Activated CD4-positive, alpha-beta T cell treated with anti-CD3 and anti-CD28 coated beads, Interleukin-2, amount 10 ng/mL, durations not matched to agents 24 days and 14 days (primary cell): ENCODE data around the gene ANKRD35. TPM values are rescaled to one million over a fixed set of nuclear protein-coding genes. Genes with fewer than 3 reads are reported as not detected.

Experiments used
- DNase-seq: peaks from one replicate; pipeline ENCODE4 v3.0.0; 2022
- H3K27ac Mint-ChIP-seq: one replicate; pipeline ENCODE4 v1.8.0; 2022; ENCODE audit warnings: mild to moderate bottlenecking, mixed read lengths
- H3K27me3 Mint-ChIP-seq: one replicate; pipeline ENCODE4 v1.8.0; 2022; ENCODE audit warnings: mixed read lengths
- H3K36me3 Mint-ChIP-seq: one replicate; pipeline ENCODE4 v1.8.0; 2022; ENCODE audit warnings: low read depth, mild to moderate bottlenecking, mixed read lengths
- H3K4me1 Mint-ChIP-seq: one replicate; pipeline ENCODE4 v1.8.0; 2021; ENCODE audit warnings: mixed read lengths
- H3K4me3 Mint-ChIP-seq: one replicate; pipeline ENCODE4 v1.8.0; 2022; ENCODE audit warnings: mild to moderate bottlenecking, moderate library complexity, mixed read lengths
- H3K9me3 Mint-ChIP-seq: one replicate; pipeline ENCODE4 v1.8.0; 2021; ENCODE audit warnings: mixed read lengths
- intact Hi-C: fragments of 100-400 bp; cut with micrococcal nuclease; formaldehyde crosslinking; loops from one replicate; pipeline ENCODE4 v1.15.1; 2023
- total RNA-seq: library from RNA; stranded (reverse); gene quantifications from 2 replicates; pipeline ENCODE4 v1.2.3, GENCODE V29; 2022

The ANKRD35 gene
- total RNA-seq, 1 donor from 2014 or later, result 0.40 TPM

DNA sequence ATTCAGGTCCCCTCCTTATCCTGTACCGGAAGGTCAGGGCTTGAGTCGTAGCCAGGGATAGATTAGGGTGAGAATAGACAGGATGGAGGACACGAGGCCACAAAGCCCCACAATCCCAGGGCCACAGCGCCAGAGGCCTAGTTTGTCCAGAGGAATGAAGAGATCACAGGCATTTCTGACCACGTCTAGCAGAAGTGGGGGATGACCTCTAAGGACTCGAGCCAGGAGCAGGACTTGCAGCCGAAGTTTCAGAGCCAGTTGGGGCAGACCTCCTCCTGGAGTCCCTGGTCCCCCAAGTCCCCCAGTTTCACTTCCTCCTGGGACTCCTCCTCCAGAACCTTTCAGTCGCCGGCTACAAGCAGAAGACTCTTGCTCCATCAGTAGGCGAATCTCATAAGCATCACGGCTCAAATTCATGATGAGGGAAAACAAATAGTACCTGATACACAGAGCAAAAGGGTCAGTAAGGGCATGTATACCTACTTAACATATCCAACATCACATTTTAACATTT lies 26.5 kb upstream of the ANKRD35 start:
- Mint-ChIP-seq H3K4me1 (peaks cover 19% of the 10 kb centered on the region), H3K36me3 (peaks cover 36% of the 10 kb centered on the region), H3K27me3 (no peaks in the 10 kb centered on the region), H3K9me3 (no peaks in the 10 kb centered on the region), H3K27ac (no peak overlapping the region), H3K4me3 (no peak overlapping the region)
- intact Hi-C loops, result no loop called here
- DNase-seq, result no peak

GRCh38 chr1:145908653-145909052 lies 23.0 kb upstream of the ANKRD35 start:
- no peak for DNase-seq
- Mint-ChIP-seq H3K27ac (no peak overlapping the region), H3K9me3 (no peaks in the 10 kb centered on the region), H3K27me3 (no peaks in the 10 kb centered on the region), H3K4me3 (no peak overlapping the region), H3K36me3 (peaks cover 22% of the 10 kb centered on the region), H3K4me1 (peaks cover 9% of the 10 kb centered on the region)
- intact Hi-C loops, result no loop called here

DNA sequence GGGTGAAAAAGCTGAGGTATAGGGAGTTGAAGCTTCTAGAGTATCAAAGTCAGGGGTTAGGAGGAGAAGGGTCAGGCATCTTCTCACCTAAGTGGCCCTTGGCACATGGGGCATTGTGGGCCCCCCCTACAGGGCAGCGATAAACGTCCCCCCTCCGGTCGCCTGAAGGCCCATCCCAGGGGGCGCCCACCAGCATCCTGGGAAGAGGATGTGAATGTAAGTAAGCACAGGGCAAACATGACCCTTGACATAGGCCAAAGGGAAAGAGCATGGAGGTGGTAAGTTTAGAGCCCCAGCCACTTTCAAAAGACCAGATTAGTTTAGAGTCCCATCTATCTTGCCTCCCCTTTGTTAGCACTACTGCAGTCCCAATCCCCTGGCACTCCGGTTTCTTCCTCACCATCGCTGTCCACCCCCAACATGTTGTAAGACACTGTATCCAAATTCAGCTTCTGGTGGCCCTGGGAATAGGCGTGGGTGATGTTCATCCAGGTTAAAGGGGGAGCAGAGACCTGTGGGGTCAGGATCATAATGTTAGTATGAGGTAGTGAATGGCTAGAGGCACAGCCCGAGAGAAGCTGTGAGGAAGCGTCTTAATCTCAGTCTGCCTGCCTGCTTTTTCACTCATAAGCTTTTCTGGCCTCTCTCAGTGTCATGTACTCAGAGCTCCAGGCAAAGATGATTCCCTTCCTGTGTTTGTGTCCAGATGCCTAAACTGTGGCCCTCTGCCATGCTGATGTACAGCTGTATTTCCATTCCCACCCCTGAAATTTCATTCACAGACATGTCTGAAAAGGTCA lies 21.5 kb upstream of the ANKRD35 start:
- no peaks in the 10 kb centered on the region for H3K9me3 Mint-ChIP-seq
- intact Hi-C loops, result no loop called here
- no peak for DNase-seq
- H3K27me3 Mint-ChIP-seq, result no peaks in the 10 kb centered on the region
- H3K4me1 Mint-ChIP-seq, result peaks cover 8% of the 10 kb centered on the region
- peaks cover 14% of the 10 kb centered on the region for H3K36me3 Mint-ChIP-seq
- H3K27ac Mint-ChIP-seq, result no peak overlapping the region
- H3K4me3 Mint-ChIP-seq, result no peak overlapping the region

DNA sequence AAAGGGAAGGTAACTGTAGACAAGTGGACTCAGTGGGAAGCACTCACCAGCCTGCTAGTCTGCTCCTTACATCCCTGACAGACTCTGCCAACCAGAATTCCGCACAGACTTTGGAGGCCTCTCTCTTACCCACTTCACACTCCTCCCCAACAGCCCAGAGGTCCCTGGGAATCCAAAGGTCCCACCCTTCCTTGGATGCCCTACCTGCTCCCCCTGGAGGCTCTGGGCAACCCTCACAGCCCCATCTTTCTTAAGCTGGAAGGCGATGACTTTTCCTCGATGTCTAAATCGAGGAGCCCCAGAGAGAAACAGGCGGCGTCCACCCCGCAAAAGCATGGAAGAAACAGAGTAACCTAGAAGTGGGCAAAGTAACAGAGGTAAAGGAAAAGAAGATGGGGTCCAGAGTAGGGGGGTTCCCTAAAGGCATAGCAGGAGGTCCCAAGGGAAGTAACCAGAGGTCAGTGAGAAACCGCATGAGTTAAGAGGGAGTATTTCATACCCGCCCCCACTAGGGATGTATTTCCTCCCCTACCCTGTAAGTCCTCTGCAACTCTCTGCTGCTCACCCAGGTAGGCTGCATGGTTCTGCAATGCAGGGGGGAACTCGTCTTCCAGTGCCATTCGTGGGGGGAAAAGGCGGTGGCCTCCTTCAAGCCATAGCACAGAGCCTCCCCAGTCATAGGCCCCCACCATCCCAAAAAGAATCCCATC lies 15.8 kb upstream of the ANKRD35 start:
- Mint-ChIP-seq H3K4me3 (no peak overlapping the region), H3K27ac (no peak overlapping the region), H3K27me3 (no peaks in the 10 kb centered on the region), H3K4me1 (no peaks in the 10 kb centered on the region), H3K36me3 (no peaks in the 10 kb centered on the region), H3K9me3 (no peaks in the 10 kb centered on the region)
- no peak for DNase-seq
- intact Hi-C loops, result no loop called here

GRCh38 chr1:145898756-145899155 lies 13.1 kb upstream of the ANKRD35 start:
- no peak for DNase-seq
- Mint-ChIP-seq H3K4me3 (no peak overlapping the region), H3K9me3 (no peaks in the 10 kb centered on the region), H3K36me3 (no peaks in the 10 kb centered on the region), H3K27me3 (no peaks in the 10 kb centered on the region), H3K27ac (no peak overlapping the region), H3K4me1 (no peaks in the 10 kb centered on the region)
- intact Hi-C loops, result no loop called here

- H3K27me3 Mint-ChIP-seq, result peaks cover 4% of the 10 kb centered on the region
- intact Hi-C loops, result no loop called here
- no peaks in the 10 kb centered on the region for H3K36me3 Mint-ChIP-seq
- DNase-seq, result no peak
- no peak overlapping the region for H3K4me3 Mint-ChIP-seq
- H3K4me1 Mint-ChIP-seq, result no peaks in the 10 kb centered on the region
- H3K27ac Mint-ChIP-seq, result no peak overlapping the region
- no peaks in the 10 kb centered on the region for H3K9me3 Mint-ChIP-seq
Measured at GRCh38 chr1:145897969-145898368, 12.3 kb upstream of the ANKRD35 start.

- H3K9me3 Mint-ChIP-seq, result no peaks in the 10 kb centered on the region
- peaks cover 4% of the 10 kb centered on the region for H3K27me3 Mint-ChIP-seq
- peaks cover 3% of the 10 kb centered on the region for H3K4me1 Mint-ChIP-seq
- H3K27ac Mint-ChIP-seq, result no peak overlapping the region
- intact Hi-C loops, result no loop called here
- no peaks in the 10 kb centered on the region for H3K36me3 Mint-ChIP-seq
- H3K4me3 Mint-ChIP-seq, result no peak overlapping the region
- DNase-seq, result no peak
Measured at GRCh38 chr1:145895471-145895870, 9.8 kb upstream of the ANKRD35 start.

DNA sequence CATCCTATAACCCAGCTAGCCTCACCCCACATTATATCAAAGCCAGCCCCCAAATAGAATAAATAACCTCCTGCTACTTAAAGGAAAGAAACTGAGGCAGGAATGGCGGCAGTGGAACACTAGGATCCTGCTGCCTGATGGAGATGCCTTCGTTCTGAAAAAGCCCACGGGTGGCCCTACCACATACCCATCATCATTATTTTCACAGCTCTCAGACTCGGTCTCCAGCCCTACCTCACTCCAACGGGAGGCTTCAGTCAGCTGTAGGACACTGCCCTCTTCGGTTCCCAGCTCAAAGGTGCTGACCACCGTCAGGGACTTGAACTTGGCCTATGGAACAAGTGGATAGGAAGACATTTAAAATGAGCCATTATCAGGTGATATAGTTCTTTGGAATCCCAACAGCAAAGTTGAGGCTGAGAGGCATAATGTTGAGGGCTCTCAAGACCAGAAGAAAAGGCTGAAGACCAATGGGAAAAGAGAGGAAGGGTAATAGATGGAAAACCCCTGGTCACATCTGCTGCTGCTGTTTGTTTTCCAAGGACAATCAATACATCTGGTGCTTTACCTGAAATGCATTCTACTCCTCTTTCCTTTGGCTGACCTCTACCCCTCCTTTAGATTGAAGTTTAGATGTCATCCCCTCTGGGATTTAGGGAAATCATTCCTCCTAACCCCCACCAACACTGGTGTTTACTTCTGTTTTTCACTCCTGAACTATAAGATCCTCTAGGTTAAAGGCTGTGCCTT lies 7.8 kb upstream of the ANKRD35 start:
- intact Hi-C loops, result no loop called here
- Mint-ChIP-seq H3K27ac (no peak overlapping the region), H3K36me3 (no peaks in the 10 kb centered on the region), H3K4me3 (no peak overlapping the region), H3K27me3 (peaks cover 4% of the 10 kb centered on the region), H3K9me3 (no peaks in the 10 kb centered on the region), H3K4me1 (peaks cover 3% of the 10 kb centered on the region)
- no peak for DNase-seq

GRCh38 chr1:145892486-145893087 lies 6.9 kb upstream of the ANKRD35 start:
- peaks cover 3% of the 10 kb centered on the region for H3K4me1 Mint-ChIP-seq

GRCh38 chr1:145891587-145892485 lies 6.2 kb upstream of the ANKRD35 start:
- Mint-ChIP-seq H3K36me3 (no peaks in the 10 kb centered on the region), H3K4me3 (no peak overlapping the region), H3K4me1 (peaks cover 4% of the 10 kb centered on the region), H3K27me3 (peaks cover 5% of the 10 kb centered on the region), H3K9me3 (no peaks in the 10 kb centered on the region), H3K27ac (no peak overlapping the region)
- peak; percentile 87 for DNase-seq
- intact Hi-C loops, result loop anchor here (2.0 kb wide), 2 partner anchors 19 to 121 kb away; partner anchors contain the start of gene ITGA10

More at GRCh38 chr1:145892486-145893087, 6.9 kb upstream of the ANKRD35 start:
- DNase-seq, result no peak
- Mint-ChIP-seq H3K4me3 (no peak overlapping the region), H3K9me3 (no peaks in the 10 kb centered on the region), H3K36me3 (no peaks in the 10 kb centered on the region), H3K27me3 (peaks cover 4% of the 10 kb centered on the region), H3K27ac (no peak overlapping the region)
- intact Hi-C loops, result no loop called here

DNA sequence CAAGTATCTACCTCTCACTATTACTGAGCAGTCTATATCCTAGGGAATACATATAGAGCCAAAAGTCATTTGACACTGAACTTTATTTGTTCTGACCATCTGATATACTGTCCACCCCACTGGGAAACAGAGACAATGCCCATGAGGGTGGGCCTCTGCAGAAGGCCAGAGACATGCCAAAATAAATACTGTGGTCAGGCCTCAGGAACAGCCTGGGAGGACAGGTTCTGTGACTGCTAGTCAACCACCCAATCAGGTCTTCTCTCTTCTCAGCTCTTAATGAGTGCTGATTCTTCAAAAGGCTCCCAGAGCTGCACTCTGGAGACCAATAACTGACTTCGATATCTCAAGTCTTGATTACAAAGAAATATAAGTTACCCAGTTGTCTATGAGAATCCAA lies 5.5 kb upstream of the ANKRD35 start:
- Mint-ChIP-seq H3K4me1 (peaks cover 8% of the 10 kb centered on the region), H3K9me3 (no peaks in the 10 kb centered on the region), H3K4me3 (no peak overlapping the region), H3K27ac (no peak overlapping the region), H3K27me3 (peaks cover 6% of the 10 kb centered on the region), H3K36me3 (no peaks in the 10 kb centered on the region)
- intact Hi-C loops, result loop anchor here (2.0 kb wide), 2 partner anchors 20 to 122 kb away; partner anchors contain the start of gene ITGA10
- no peak for DNase-seq

- H3K9me3 Mint-ChIP-seq, result no peaks in the 10 kb centered on the region
- H3K4me3 Mint-ChIP-seq, result no peak overlapping the region
- H3K36me3 Mint-ChIP-seq, result no peaks in the 10 kb centered on the region
- H3K4me1 Mint-ChIP-seq, result peaks cover 19% of the 10 kb centered on the region
- no peak for DNase-seq
- peaks cover 15% of the 10 kb centered on the region for H3K27me3 Mint-ChIP-seq
- no peak overlapping the region for H3K27ac Mint-ChIP-seq
- intact Hi-C loops, result loop anchor here (2.0 kb wide), 2 partner anchors 21 to 123 kb away; partner anchors contain the start of gene ITGA10
Measured at GRCh38 chr1:145889722-145890121, 4.1 kb upstream of the ANKRD35 start.

- peaks cover 20% of the 10 kb centered on the region for H3K4me1 Mint-ChIP-seq
- H3K4me3 Mint-ChIP-seq, result no peak overlapping the region
Measured at GRCh38 chr1:145887631-145888030, 2.0 kb upstream of the ANKRD35 start.

More at GRCh38 chr1:145887631-145888030, 2.0 kb upstream of the ANKRD35 start:
- H3K36me3 Mint-ChIP-seq, result no peaks in the 10 kb centered on the region
- no peak overlapping the region for H3K27ac Mint-ChIP-seq
- peaks cover 30% of the 10 kb centered on the region for H3K27me3 Mint-ChIP-seq
- H3K9me3 Mint-ChIP-seq, result no peaks in the 10 kb centered on the region
- no peak for DNase-seq
- intact Hi-C loops, result no loop called here
